ENCODE results near the gene PTPN11. TPM values are rescaled to one million over a fixed set of nuclear protein-coding genes. Genes with fewer than 3 reads are reported as not detected.

PTPN11 gene
- total and polyA plus RNA-seq, 2 donors (not counting 3 experiments of a cell fraction or from before 2014, with no cell fraction given) = 36.5 to 107 TPM

- Histone ChIP-seq H3K4me3 (replicated peaks in 1 of 3; ENCODE audit: insufficient read depth in 1 of 3, low read depth in 1 of 3, low read length in 3 of 3) (no peak overlapping the region), H3K27ac (ENCODE audit: insufficient read depth, low read depth, low read length) (no peak overlapping the region), H3K27me3 (ENCODE audit: control insufficient read depth in 2 of 2, insufficient read depth in 2 of 2, low read length in 2 of 2) (no peaks in the 10 kb centered on the region), H3K9ac (replicated peaks; ENCODE audit: extremely low read depth, insufficient read depth, low read length) (no peak overlapping the region), H3K9me1 (replicated peaks; ENCODE audit: control insufficient read depth, extremely low read depth, insufficient read depth, low read length) (no peaks in the 10 kb centered on the region), H3K79me2 (ENCODE audit: control insufficient read depth, insufficient read depth, low read length) (no peaks in the 10 kb centered on the region), H4K20me1 (replicated peaks; ENCODE audit: control insufficient read depth, extremely low read depth, insufficient read depth, low read length) (no peaks in the 10 kb centered on the region), H3K9me3 (replicated peaks; ENCODE audit: control insufficient read depth, insufficient read depth, low read length) (no peaks in the 10 kb centered on the region), H2AFZ (ENCODE audit: low read depth, low read length) (no peak overlapping the region), H3K4me1 (ENCODE audit: control insufficient read depth, extremely low read depth, insufficient read depth, low read length) (no peaks in the 10 kb centered on the region), H3K4me2 (ENCODE audit: insufficient read depth, low read length) (no peak overlapping the region), H3K36me3 (ENCODE audit: control insufficient read depth in 2 of 2, extremely low read depth in 1 of 2, insufficient read depth in 2 of 2, low read length in 2 of 2) (no peaks in the 10 kb centered on the region)
- no peak for TF ChIP-seq GATA2 (IDR thresholded peaks at IDR 0.05; ENCODE audit: insufficient read depth, insufficient read length, low read depth, low read length)
- no peak for TF ChIP-seq POLR2AphosphoS5 (IDR thresholded peaks at IDR 0.05; ENCODE audit: insufficient read depth, low read depth, low read length)
- no peak for TF ChIP-seq CTCF (IDR thresholded peaks at IDR 0.05; ENCODE audit: extremely low read depth in 1 of 2, insufficient read depth in 1 of 2, low read depth in 1 of 2, low read length in 2 of 2)
- no peak for TF ChIP-seq EZH2 (IDR thresholded peaks at IDR 0.05; ENCODE audit: borderline replicate concordance, low read depth, low read length, severe bottlenecking)
- no peak for TF ChIP-seq POLR2A (IDR thresholded peaks at IDR 0.05; ENCODE audit: low read depth, low read length)
- no peak for TF ChIP-seq JUN (IDR thresholded peaks at IDR 0.05; ENCODE audit: borderline replicate concordance, insufficient read depth, insufficient read length, low read depth)
- TF ChIP-seq FOS (IDR thresholded peaks at IDR 0.05; ENCODE audit: borderline replicate concordance, insufficient read depth, low read length) = no peak
- TF ChIP-seq MAX (IDR thresholded peaks at IDR 0.05; ENCODE audit: insufficient read depth, insufficient read length) = no peak
- ChIA-PET POLR2A (no interaction called here), CTCF (no interaction called here)
- DNase-seq (ENCODE audit: low read depth, low spot score) (no peak), FAIRE-seq (no peak)
- dilution Hi-C loops (cut with MboI; ENCODE audit: extremely low pct_ligation_motif_present, low sequenced_read_pairs) (no loop called here), intact Hi-C loops (cut with micrococcal nuclease) (no loop called here)
- BruUV-seq (replicated peaks) = no TSS peak
Observed at GRCh38 chr12:112514456-112514855, 95.7 kb downstream of the PTPN11 start.
